Keratinocyte (primary cell): ENCODE data around the gene YTHDC1. TPM values are rescaled to one million over a fixed set of nuclear protein-coding genes. Genes with fewer than 3 reads are reported as not detected.
A peak's percentile ranks its signal among the peaks of the same experiment; 100 is the strongest.

ENCODE experiments used
- DNase-seq: peaks from one replicate; pipeline ENCODE4 v3.0.0-alpha.2; 2011; ENCODE audit warnings: low read depth, missing footprints, low spot score
- FAIRE-seq: peaks from 2 replicates; lab custom pipeline; 2011; peaks lifted over from hg19 to GRCh38; lab: Jason Lieb, UNC
- H2AFZ ChIP-seq: 2 replicates; pipeline ENCODE4 v1.6.0; 2012; ENCODE audit warnings: low read length, control low read depth, inconsistent platforms; ENCODE audit not compliant: control insufficient read depth
- H3K27ac ChIP-seq: 2 replicates; pipeline ENCODE4 v1.5.1; 2011; ENCODE audit warnings: low read length; ENCODE audit not compliant: control insufficient read depth, insufficient read depth
- H3K27me3 ChIP-seq: 3 replicates; pipeline ENCODE4 v1.6.0; 2011; ENCODE audit warnings: low read length; ENCODE audit not compliant: control insufficient read depth, insufficient read depth; ENCODE audit errors: extremely low read depth
- H3K36me3 ChIP-seq, 2 experiments: 2 replicates in 1 of 2; 3 replicates in 1 of 2; pipeline ENCODE4 v1.5.1; 2011; ENCODE audit warnings: low read length in 2 of 2, mild to moderate bottlenecking in 1 of 2; ENCODE audit not compliant: control insufficient read depth in 2 of 2, insufficient read depth in 2 of 2; ENCODE audit errors: extremely low read depth in 1 of 2
- H3K4me1 ChIP-seq: 3 replicates; pipeline ENCODE4 v1.5.1; 2011; ENCODE audit warnings: low read length; ENCODE audit not compliant: control insufficient read depth, insufficient read depth; ENCODE audit errors: extremely low read depth
- H3K4me2 ChIP-seq: 3 replicates; pipeline ENCODE4 v1.6.0; 2011; ENCODE audit warnings: low read depth, low read length; ENCODE audit not compliant: control insufficient read depth, insufficient read depth; ENCODE audit errors: extremely low read depth
- H3K4me3 ChIP-seq, 3 experiments: fragments of 200-600 bp in 1 of 3; sonication (generic) in 1 of 3; 2 replicates in 2 of 3; 3 replicates in 1 of 3; pipeline ENCODE4 v1.5.1; 2011 to 2016; ENCODE audit warnings: low read length in 3 of 3, mild to moderate bottlenecking in 3 of 3, control low read depth in 2 of 3, inconsistent platforms in 1 of 3, low read depth in 1 of 3, mixed read lengths in 1 of 3, mixed run types in 1 of 3, moderate library complexity in 1 of 3; ENCODE audit not compliant: control insufficient read depth in 2 of 3, insufficient read depth in 2 of 3; ENCODE audit errors: extremely low read depth in 1 of 3
- H3K79me2 ChIP-seq: 2 replicates; pipeline ENCODE4 v1.6.0; 2012; ENCODE audit warnings: low read length; ENCODE audit not compliant: control insufficient read depth, insufficient read depth
- H3K9ac ChIP-seq: 3 replicates; pipeline ENCODE4 v1.6.0; 2011; ENCODE audit warnings: low read length; ENCODE audit not compliant: control insufficient read depth, insufficient read depth; ENCODE audit errors: extremely low read depth
- H3K9me1 ChIP-seq: 3 replicates; pipeline ENCODE4 v1.6.0; 2011; ENCODE audit warnings: low read length; ENCODE audit not compliant: control insufficient read depth, insufficient read depth; ENCODE audit errors: extremely low read depth
- H3K9me3 ChIP-seq: 2 replicates; pipeline ENCODE4 v1.5.1; 2012; ENCODE audit warnings: low read depth, low read length; ENCODE audit not compliant: control insufficient read depth
- H4K20me1 ChIP-seq: 3 replicates; pipeline ENCODE4 v1.6.0; 2011; ENCODE audit warnings: low read length; ENCODE audit not compliant: control insufficient read depth, insufficient read depth; ENCODE audit errors: extremely low read depth
- EZH2 ChIP-seq: IDR thresholded peaks from one replicate; pipeline ENCODE4 v1.6.1; 2012; ENCODE audit warnings: inconsistent platforms, mild to moderate bottlenecking, low read length, moderate library complexity
- dilution Hi-C: fragments of 300-500 bp; cut with MboI; formaldehyde crosslinking; loops from one replicate; pipeline ENCODE4 v1.7.0; 2020; ENCODE audit warnings: low sequenced_read_pairs; ENCODE audit not compliant: extremely low pct_ligation_motif_present
- polyA plus RNA-seq, 5 experiments: library from polyadenylated mRNA; depleted of rRNA in 3 of 5; stranded (reverse) in 3 of 5; stranded (forward) in 1 of 5; unstranded in 1 of 5; fragments of >200 nt; gene quantifications; 1 replicate in 1 of 5; 2 replicates in 3 of 5; 3 replicates in 1 of 5; pipeline versions ENCODE4 v1.2.1 to v1.2.3, GENCODE V29; 2011 to 2012; ENCODE audit warnings: missing spikeins in 2 of 5, low read depth in 1 of 5, low replicate concordance in 1 of 5
- TF ChIP-seq, protein P1 (sequence below), 3 experiments: IDR thresholded peaks in 1 of 3; conservative IDR thresholded peaks in 1 of 3; optimal IDR thresholded peaks in 1 of 3; 2 replicates in 2 of 3; 3 replicates in 1 of 3; pipeline versions ENCODE3 to v1.5.1; 2011; ENCODE audit warnings: low read length in 3 of 3, mild to moderate bottlenecking in 3 of 3, moderate library complexity in 2 of 3, control low read depth in 1 of 3, inconsistent platforms in 1 of 3; ENCODE audit not compliant: insufficient read depth in 2 of 3; ENCODE audit errors: extremely low read depth in 1 of 3

The YTHDC1 gene
- polyA plus RNA-seq, 1 donor (not counting 4 experiments of a cell fraction or from before 2014, with no cell fraction given) = 74.2 TPM

DNA sequence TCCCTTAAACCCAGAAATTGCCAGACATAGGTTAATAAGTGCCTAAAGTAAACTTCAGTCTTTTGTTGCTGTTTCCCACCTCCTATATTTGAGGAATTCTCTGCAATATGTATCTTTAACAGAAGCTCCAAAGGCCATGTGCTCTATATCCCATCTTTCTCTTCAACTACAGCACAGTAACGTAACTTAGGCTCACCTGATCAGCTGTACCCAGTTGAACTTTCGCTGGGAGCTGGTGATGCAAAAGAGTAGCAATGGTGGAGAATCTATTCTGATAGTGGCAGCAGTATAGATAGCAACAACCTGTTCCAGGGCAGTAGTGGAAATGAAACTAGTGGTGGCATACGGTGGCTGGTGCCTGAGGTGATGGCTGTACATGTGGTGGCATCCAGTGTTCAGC is 33.2 kb upstream of the YTHDC1 start:
- peak; percentile 36 for FAIRE-seq
- no peak overlapping the region for H3K27ac ChIP-seq

DNA sequence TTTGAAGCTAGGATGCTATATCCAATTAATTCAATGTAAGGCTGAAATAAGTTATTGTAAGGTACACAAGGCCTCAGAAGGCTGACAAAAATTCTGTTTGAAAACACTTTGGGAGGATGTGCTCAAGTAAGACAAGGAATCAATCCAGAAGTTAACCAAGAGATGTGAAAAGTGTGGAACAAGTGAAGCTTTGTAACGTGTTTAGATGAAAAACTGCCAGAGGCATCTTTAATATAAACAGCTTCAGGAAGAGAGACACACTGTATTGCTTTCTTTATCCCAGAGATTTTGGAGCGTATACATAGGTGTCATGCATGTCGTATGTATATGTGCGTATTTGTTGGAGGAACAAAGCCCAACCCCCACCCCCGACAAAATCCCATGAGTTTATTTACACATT is 28.3 kb upstream of the YTHDC1 start:
- Histone ChIP-seq H4K20me1 (no peaks in the 10 kb centered on the region), H3K4me3 (no peak overlapping the region), H3K36me3 (no peaks in the 10 kb centered on the region), H3K4me2 (no peak overlapping the region), H3K9me3 (no peaks in the 10 kb centered on the region), H3K4me1 (peaks cover 8% of the 10 kb centered on the region), H2AFZ (no peak overlapping the region), H3K27ac (no peak overlapping the region), H3K9ac (no peak overlapping the region), H3K9me1 (no peaks in the 10 kb centered on the region), H3K27me3 (no peaks in the 10 kb centered on the region), H3K79me2 (no peaks in the 10 kb centered on the region)
- TF ChIP-seq, protein P1, sequence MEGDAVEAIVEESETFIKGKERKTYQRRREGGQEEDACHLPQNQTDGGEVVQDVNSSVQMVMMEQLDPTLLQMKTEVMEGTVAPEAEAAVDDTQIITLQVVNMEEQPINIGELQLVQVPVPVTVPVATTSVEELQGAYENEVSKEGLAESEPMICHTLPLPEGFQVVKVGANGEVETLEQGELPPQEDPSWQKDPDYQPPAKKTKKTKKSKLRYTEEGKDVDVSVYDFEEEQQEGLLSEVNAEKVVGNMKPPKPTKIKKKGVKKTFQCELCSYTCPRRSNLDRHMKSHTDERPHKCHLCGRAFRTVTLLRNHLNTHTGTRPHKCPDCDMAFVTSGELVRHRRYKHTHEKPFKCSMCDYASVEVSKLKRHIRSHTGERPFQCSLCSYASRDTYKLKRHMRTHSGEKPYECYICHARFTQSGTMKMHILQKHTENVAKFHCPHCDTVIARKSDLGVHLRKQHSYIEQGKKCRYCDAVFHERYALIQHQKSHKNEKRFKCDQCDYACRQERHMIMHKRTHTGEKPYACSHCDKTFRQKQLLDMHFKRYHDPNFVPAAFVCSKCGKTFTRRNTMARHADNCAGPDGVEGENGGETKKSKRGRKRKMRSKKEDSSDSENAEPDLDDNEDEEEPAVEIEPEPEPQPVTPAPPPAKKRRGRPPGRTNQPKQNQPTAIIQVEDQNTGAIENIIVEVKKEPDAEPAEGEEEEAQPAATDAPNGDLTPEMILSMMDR (optimal IDR thresholded peaks at IDR 0.05 in 1 of 3, IDR thresholded peaks at IDR 0.05 in 1 of 3, conservative IDR thresholded peaks at IDR 0.05 in 1 of 3; ENCODE audit: extremely low read depth in 1 of 3, insufficient read depth in 2 of 3, low read length in 3 of 3) = no peak
- no peak for TF ChIP-seq EZH2
- no peak for FAIRE-seq
- dilution Hi-C loops = no loop called here
- no peak for DNase-seq

More for the DNA sequence above, 33.2 kb upstream of the YTHDC1 start:
- no peaks in the 10 kb centered on the region for H3K27me3 ChIP-seq
- no peaks in the 10 kb centered on the region for H3K4me1 ChIP-seq
- no peak for TF ChIP-seq EZH2
- TF ChIP-seq, protein P1 (optimal IDR thresholded peaks at IDR 0.05 in 1 of 3, IDR thresholded peaks at IDR 0.05 in 1 of 3, conservative IDR thresholded peaks at IDR 0.05 in 1 of 3; ENCODE audit: extremely low read depth in 1 of 3, insufficient read depth in 2 of 3, low read length in 3 of 3) = no peak
- H3K36me3 ChIP-seq = no peaks in the 10 kb centered on the region
- H3K4me3 ChIP-seq = no peak overlapping the region
- dilution Hi-C loops = no loop called here
- H3K79me2 ChIP-seq = no peaks in the 10 kb centered on the region
- no peaks in the 10 kb centered on the region for H3K9me3 ChIP-seq
- no peak for DNase-seq
- no peaks in the 10 kb centered on the region for H4K20me1 ChIP-seq
- H3K9ac ChIP-seq = no peak overlapping the region
- H3K9me1 ChIP-seq = no peaks in the 10 kb centered on the region
- no peak overlapping the region for H3K4me2 ChIP-seq
- H2AFZ ChIP-seq = no peak overlapping the region
